ENCODE data around the gene KRT20. TPM values are rescaled to one million over a fixed set of nuclear protein-coding genes. Genes with fewer than 3 reads are reported as not detected.

KRT20 gene
- total RNA-seq, 1 experiment from 2014 or later: 1.5 TPM

DNA sequence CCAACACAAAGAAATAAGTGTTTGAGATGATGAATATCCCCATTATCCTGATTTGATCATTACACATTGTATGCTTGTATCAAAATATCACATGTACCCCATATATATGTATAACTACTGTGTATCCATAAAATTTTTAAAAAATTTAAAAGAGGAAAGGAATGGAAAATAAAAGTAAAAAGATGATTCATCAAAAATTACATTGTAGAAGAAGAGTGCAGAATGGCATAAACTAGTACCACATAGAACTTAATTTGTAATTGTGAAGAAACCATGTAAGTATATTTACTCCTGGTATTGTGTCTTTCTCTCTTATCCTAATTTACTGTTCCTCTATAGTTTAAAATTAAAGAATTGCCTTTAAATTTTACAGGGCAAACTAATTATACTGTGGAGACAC lies 51.2 kb downstream of the KRT20 start:
- H3K27me3 ChIP-seq (ENCODE audit: insufficient read depth, low read length): no peaks in the 10 kb centered on the region
- intact Hi-C loops (cut with micrococcal nuclease): no loop called here
- RAD21 ChIA-PET (ENCODE audit: low non-redundant PET in 1 of 2, low total read pairs in 2 of 2, uncharacterized antibody in 2 of 2, unreplicated experiment in 2 of 2): no interaction called here
- no peak overlapping the region for H3K4me3 ChIP-seq (replicated peaks in 1 of 2; ENCODE audit: low read depth in 1 of 2, low read length in 2 of 2)
- no peaks in the 10 kb centered on the region for H3K9me2 ChIP-seq (ENCODE audit: insufficient read depth)
- CTCF ChIA-PET: interaction anchor here (1.0 kb wide), 1 partner anchor 832 kb away, joined by 3 read pairs; no protein-coding TSS in a partner anchor
- no peak for DNase-seq (ENCODE audit: low read depth, low spot score)
- peaks cover 3 to 16% of the 10 kb centered on the region in 2 experiments; a peak in 2 of 4 replicates for H3K36me3 ChIP-seq (ENCODE audit: control insufficient read depth in 1 of 2, insufficient read depth in 2 of 2, low read length in 2 of 2)
- H4K20me1 ChIP-seq (ENCODE audit: insufficient read depth): no peaks in the 10 kb centered on the region
- no peak for ATAC-seq
- no TSS peak for BruUV-seq (replicated peaks)
- H2AFZ ChIP-seq (ENCODE audit: low read depth, low read length, poor library complexity, severe bottlenecking): no peak overlapping the region
- no peak overlapping the region for H3K27ac ChIP-seq (ENCODE audit: low read depth, low read length)
- no peaks in the 10 kb centered on the region for H3K9me3 ChIP-seq (ENCODE audit: control insufficient read depth in 1 of 2, insufficient read depth in 1 of 2, low read depth in 1 of 2, low read length in 2 of 2)
- H3K9ac ChIP-seq (ENCODE audit: low read length): no peak overlapping the region
- no peak for TF ChIP-seq EZH2 (IDR thresholded peaks at IDR 0.05)
- TF ChIP-seq SRF (IDR thresholded peaks at IDR 0.05; ENCODE audit: low read depth): no peak
- TF ChIP-seq ZFX (IDR thresholded peaks at IDR 0.05): no peak
- TF ChIP-seq EZH2phosphoT487 (IDR thresholded peaks at IDR 0.05; ENCODE audit: borderline replicate concordance): no peak
- no peak for TF ChIP-seq TCF7L2 (IDR thresholded peaks at IDR 0.05; ENCODE audit: borderline replicate concordance, extremely low read depth, insufficient read depth, insufficient read length)
- TF ChIP-seq CBX3 (IDR thresholded peaks at IDR 0.05; ENCODE audit: low read depth): no peak
- TF ChIP-seq SP1 (IDR thresholded peaks at IDR 0.05; ENCODE audit: low read depth): no peak
- no peak for TF ChIP-seq ELF1 (IDR thresholded peaks at IDR 0.05; ENCODE audit: borderline replicate concordance, low read depth)
- no peak for TF ChIP-seq JUND (IDR thresholded peaks at IDR 0.05)
- TF ChIP-seq, protein P1, sequence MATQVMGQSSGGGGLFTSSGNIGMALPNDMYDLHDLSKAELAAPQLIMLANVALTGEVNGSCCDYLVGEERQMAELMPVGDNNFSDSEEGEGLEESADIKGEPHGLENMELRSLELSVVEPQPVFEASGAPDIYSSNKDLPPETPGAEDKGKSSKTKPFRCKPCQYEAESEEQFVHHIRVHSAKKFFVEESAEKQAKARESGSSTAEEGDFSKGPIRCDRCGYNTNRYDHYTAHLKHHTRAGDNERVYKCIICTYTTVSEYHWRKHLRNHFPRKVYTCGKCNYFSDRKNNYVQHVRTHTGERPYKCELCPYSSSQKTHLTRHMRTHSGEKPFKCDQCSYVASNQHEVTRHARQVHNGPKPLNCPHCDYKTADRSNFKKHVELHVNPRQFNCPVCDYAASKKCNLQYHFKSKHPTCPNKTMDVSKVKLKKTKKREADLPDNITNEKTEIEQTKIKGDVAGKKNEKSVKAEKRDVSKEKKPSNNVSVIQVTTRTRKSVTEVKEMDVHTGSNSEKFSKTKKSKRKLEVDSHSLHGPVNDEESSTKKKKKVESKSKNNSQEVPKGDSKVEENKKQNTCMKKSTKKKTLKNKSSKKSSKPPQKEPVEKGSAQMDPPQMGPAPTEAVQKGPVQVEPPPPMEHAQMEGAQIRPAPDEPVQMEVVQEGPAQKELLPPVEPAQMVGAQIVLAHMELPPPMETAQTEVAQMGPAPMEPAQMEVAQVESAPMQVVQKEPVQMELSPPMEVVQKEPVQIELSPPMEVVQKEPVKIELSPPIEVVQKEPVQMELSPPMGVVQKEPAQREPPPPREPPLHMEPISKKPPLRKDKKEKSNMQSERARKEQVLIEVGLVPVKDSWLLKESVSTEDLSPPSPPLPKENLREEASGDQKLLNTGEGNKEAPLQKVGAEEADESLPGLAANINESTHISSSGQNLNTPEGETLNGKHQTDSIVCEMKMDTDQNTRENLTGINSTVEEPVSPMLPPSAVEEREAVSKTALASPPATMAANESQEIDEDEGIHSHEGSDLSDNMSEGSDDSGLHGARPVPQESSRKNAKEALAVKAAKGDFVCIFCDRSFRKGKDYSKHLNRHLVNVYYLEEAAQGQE (IDR thresholded peaks at IDR 0.05; ENCODE audit: low read depth): no peak
- TF ChIP-seq POLR2A (IDR thresholded peaks at IDR 0.05; ENCODE audit: borderline replicate concordance, extremely low read depth, insufficient read depth, insufficient read length): no peak
- no peak for TF ChIP-seq RAD21 (IDR thresholded peaks at IDR 0.05; ENCODE audit: low read depth)
- TF ChIP-seq POLR2AphosphoS5 (IDR thresholded peaks at IDR 0.05; ENCODE audit: low read depth, low read length): no peak
- TF ChIP-seq EGR1 (IDR thresholded peaks at IDR 0.05; ENCODE audit: low read depth): no peak
- no peak for TF ChIP-seq YY1 (IDR thresholded peaks at IDR 0.05; ENCODE audit: extremely low read depth, insufficient replicate concordance, low read depth, low read length)
- TF ChIP-seq FOSL1 (IDR thresholded peaks at IDR 0.05; ENCODE audit: low read depth): no peak
- TF ChIP-seq CEBPB (IDR thresholded peaks at IDR 0.05; ENCODE audit: low read depth): no peak
- TF ChIP-seq ZNF274 (IDR thresholded peaks at IDR 0.05; ENCODE audit: low read depth, low read length): no peak
- TF ChIP-seq, protein P2, sequence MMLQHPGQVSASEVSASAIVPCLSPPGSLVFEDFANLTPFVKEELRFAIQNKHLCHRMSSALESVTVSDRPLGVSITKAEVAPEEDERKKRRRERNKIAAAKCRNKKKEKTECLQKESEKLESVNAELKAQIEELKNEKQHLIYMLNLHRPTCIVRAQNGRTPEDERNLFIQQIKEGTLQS (IDR thresholded peaks at IDR 0.05): no peak
- TF ChIP-seq, protein P3, sequence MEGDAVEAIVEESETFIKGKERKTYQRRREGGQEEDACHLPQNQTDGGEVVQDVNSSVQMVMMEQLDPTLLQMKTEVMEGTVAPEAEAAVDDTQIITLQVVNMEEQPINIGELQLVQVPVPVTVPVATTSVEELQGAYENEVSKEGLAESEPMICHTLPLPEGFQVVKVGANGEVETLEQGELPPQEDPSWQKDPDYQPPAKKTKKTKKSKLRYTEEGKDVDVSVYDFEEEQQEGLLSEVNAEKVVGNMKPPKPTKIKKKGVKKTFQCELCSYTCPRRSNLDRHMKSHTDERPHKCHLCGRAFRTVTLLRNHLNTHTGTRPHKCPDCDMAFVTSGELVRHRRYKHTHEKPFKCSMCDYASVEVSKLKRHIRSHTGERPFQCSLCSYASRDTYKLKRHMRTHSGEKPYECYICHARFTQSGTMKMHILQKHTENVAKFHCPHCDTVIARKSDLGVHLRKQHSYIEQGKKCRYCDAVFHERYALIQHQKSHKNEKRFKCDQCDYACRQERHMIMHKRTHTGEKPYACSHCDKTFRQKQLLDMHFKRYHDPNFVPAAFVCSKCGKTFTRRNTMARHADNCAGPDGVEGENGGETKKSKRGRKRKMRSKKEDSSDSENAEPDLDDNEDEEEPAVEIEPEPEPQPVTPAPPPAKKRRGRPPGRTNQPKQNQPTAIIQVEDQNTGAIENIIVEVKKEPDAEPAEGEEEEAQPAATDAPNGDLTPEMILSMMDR (IDR thresholded peaks at IDR 0.05 in 2 of 3, conservative IDR thresholded peaks at IDR 0.05 in 1 of 3; ENCODE audit: borderline replicate concordance in 1 of 3, insufficient read depth in 1 of 3, low read depth in 2 of 3, low read length in 2 of 3): no peak
- POLR2A ChIA-PET: no interaction called here
- peaks cover 0 to under 1% of the 10 kb centered on the region in 2 experiments; a peak in 1 of 4 replicates for H3K4me1 ChIP-seq (ENCODE audit: control insufficient read depth in 1 of 2, insufficient read depth in 2 of 2, low read length in 2 of 2)
- peaks cover 28% of the 10 kb centered on the region for H3K79me2 ChIP-seq (ENCODE audit: insufficient read depth, low read length)
- no peak overlapping the region for H3K4me2 ChIP-seq (ENCODE audit: low read length)

All from HCT116 (cell line).